Activated T-helper 17 cell treated with anti-CD3 and anti-CD28 coated beads, Interleukin-2, amount 50 U/mL, for 72 hours (primary cell): ENCODE data around the gene SLC35B3. TPM values are rescaled to one million over a fixed set of nuclear protein-coding genes. Genes with fewer than 3 reads are reported as not detected.
A peak's percentile ranks its signal among the peaks of the same experiment; 100 is the strongest.
"Not testable (repeated sequence)": the region's sequence is repeated elsewhere in the genome, so short reads cannot be mapped to it uniquely, and the experiment has no call there.

Experiments used
- ATAC-seq: fragments of 150-1000 bp; cut with Tn5 transposase; replicated peaks from 2 replicates; pipeline ENCODE4 v1.10.0; 2021; ENCODE audit warnings: mild to moderate bottlenecking, moderate library complexity
- H3K27ac Mint-ChIP-seq: one replicate; pipeline ENCODE4 v1.8.0; 2022; ENCODE audit warnings: mixed read lengths
- H3K27me3 Mint-ChIP-seq: one replicate; pipeline ENCODE4 v1.8.0; 2022; ENCODE audit warnings: mixed read lengths
- H3K36me3 Mint-ChIP-seq: one replicate; pipeline ENCODE4 v1.8.0; 2022; ENCODE audit warnings: low read depth, mild to moderate bottlenecking, mixed read lengths
- H3K4me1 Mint-ChIP-seq: one replicate; pipeline ENCODE4 v1.8.0; 2022; ENCODE audit warnings: mixed read lengths
- H3K4me3 Mint-ChIP-seq: one replicate; pipeline ENCODE4 v1.8.0; 2022; ENCODE audit warnings: mild to moderate bottlenecking, mixed read lengths
- H3K9me3 Mint-ChIP-seq: one replicate; pipeline ENCODE4 v1.8.0; 2022; ENCODE audit warnings: mixed read lengths
- total RNA-seq, 2 donors: library from RNA; stranded (reverse); gene quantifications; one replicate each; pipeline ENCODE4 v1.2.3, GENCODE V29; 2022

The SLC35B3 gene
- 1 to 10 TPM; 5.5 to 8.1 TPM for total RNA-seq

DNA sequence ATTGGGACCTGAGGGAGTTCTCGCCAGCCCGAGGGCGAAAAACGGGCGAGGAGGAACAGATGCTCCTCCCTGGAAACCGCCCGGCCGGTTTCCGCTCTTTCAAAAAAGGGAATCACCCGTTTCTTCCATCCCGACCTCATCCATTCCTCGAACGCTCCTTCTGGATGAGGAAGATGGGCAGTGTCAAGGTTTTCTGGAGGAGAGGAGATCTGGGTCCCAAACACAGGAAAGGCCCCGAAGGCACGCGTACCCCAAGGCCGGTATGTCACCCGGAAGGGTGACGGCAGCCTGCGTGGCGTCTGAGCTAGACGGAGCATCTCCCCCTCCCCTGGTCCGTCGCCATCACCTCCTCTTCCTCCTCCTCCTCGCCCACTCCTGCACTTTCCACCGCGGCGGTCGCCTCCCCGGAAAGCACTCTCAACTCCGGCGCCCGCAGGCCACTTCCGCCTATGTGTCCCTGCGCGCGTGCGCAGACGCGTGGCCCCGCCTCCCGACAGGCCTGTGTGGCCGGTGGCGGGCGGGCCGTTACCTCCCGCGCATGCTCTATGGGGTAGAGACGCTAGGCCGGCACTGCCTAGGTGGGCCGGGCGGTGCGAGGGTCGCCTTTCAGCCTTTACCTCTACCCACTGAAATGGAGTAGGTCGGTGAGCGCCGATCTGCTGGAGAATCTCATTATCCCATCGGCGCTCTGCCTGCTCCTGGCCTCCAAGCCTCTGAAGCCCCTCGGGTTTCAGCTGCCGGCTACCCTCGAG lies at the start of gene SLC35B3:
TSS of gene SLC35B3 (minus strand) at position 453 of the 752 bp plus-strand sequence.
- Mint-ChIP-seq H3K27ac (peak within 1 kb of the TSS; percentile 97), H3K27me3 (no peaks in the 10 kb centered on the region), H3K9me3 (no peaks in the 10 kb centered on the region), H3K36me3 (peaks cover 25% of the 10 kb centered on the region), H3K4me1 (peaks cover 11% of the 10 kb centered on the region), H3K4me3 (peak within 1 kb of the TSS; percentile 79)
- peak; percentile 96 for ATAC-seq

DNA sequence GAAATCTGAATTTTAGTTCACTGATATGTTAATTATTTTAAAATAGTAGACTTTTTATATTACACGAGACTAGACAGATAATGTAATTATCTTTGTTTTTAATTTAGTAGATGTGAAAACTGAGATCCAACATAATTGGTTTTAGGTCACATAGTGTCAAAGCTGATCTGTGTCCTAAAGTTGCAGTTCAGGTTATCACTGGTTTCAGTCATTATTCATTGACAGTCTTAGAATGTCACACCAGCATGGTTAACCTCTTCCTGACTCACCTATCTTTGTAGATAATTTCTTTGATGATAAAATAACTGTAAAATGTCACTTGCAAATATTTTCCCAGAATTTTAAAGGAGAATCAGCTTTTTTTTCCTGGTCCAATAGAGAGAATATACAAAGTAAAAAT lies 48.3 kb upstream of the SLC35B3 start:
- H3K36me3 Mint-ChIP-seq, result no peaks in the 10 kb centered on the region
- no peak overlapping the region for H3K4me3 Mint-ChIP-seq
- no peak overlapping the region for H3K27ac Mint-ChIP-seq
- H3K9me3 Mint-ChIP-seq, result no peaks in the 10 kb centered on the region
- peaks cover 3% of the 10 kb centered on the region for H3K27me3 Mint-ChIP-seq
- ATAC-seq, result no peak
- H3K4me1 Mint-ChIP-seq, result no peaks in the 10 kb centered on the region

DNA sequence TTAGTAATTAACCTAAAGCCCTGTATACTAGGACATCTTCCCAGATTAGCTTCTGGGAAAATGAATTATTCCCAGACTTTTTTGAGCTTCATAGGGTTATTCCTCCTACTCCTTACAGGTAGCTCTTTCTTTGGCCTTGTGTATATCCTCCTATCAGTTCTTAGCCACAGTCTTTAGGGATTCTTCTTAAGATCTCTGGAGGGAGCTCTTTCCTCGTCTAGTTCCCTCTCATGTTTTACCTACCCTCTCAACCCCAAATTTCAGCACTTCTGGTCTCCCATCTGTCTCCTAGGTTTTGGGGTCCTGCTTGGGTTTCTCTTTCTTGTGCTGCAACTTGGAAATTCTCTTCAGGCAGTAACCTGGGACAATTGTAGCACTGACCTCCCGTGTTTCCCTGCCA lies 46.4 kb upstream of the SLC35B3 start:
- H3K9me3 Mint-ChIP-seq, result no peaks in the 10 kb centered on the region
- no peak overlapping the region for H3K4me3 Mint-ChIP-seq
- ATAC-seq, result no peak
- peaks cover 3% of the 10 kb centered on the region for H3K27me3 Mint-ChIP-seq
- H3K27ac Mint-ChIP-seq, result no peak overlapping the region
- H3K36me3 Mint-ChIP-seq, result no peaks in the 10 kb centered on the region
- H3K4me1 Mint-ChIP-seq, result no peaks in the 10 kb centered on the region

DNA sequence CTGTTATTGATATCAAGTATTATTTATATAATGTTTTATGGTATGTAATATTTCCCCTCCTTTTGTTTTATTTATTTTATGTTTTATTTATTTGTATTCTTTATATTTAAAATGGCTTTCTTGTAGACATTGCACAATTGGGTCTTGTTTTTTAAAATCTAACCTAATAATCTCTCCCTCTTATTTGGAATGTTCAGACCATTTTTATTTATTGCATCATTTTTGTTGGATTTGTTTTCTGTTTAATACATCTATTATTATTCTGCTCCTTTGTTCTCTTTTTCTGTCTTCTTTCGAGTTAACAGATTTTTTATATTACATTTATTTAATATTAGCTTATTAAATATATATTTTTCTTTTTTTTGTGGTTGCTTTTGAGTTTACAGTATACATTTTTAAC lies 43.1 kb upstream of the SLC35B3 start:
- no peaks in the 10 kb centered on the region for H3K27me3 Mint-ChIP-seq
- H3K9me3 Mint-ChIP-seq, result peaks cover 2% of the 10 kb centered on the region
- H3K4me1 Mint-ChIP-seq, result no peaks in the 10 kb centered on the region
- H3K36me3 Mint-ChIP-seq, result no peaks in the 10 kb centered on the region
- H3K27ac Mint-ChIP-seq, result no peak overlapping the region
- no peak for ATAC-seq
- no peak overlapping the region for H3K4me3 Mint-ChIP-seq

DNA sequence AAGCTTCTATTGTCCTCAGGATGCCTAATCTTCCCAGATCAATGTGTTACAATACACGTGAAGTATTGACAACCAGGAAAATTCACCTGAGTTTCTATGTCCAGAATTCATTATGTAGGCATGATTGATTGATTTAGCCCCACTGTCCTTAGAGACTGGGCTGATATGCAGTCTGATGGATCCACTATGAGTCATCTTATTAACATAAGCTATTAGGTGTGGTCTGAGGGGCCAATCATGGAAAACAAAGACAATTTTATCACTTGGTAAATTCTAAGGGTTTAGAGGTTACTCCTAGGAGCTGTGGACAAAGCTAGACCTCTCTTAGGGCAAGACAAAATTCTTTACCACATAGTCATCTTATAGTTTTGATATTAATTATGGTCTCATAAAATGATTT lies 41.3 kb upstream of the SLC35B3 start:
- Mint-ChIP-seq H3K27me3 (no peaks in the 10 kb centered on the region), H3K27ac (no peak overlapping the region), H3K4me1 (no peaks in the 10 kb centered on the region), H3K4me3 (no peak overlapping the region), H3K36me3 (no peaks in the 10 kb centered on the region), H3K9me3 (peaks cover 6% of the 10 kb centered on the region)
- ATAC-seq, result no peak

DNA sequence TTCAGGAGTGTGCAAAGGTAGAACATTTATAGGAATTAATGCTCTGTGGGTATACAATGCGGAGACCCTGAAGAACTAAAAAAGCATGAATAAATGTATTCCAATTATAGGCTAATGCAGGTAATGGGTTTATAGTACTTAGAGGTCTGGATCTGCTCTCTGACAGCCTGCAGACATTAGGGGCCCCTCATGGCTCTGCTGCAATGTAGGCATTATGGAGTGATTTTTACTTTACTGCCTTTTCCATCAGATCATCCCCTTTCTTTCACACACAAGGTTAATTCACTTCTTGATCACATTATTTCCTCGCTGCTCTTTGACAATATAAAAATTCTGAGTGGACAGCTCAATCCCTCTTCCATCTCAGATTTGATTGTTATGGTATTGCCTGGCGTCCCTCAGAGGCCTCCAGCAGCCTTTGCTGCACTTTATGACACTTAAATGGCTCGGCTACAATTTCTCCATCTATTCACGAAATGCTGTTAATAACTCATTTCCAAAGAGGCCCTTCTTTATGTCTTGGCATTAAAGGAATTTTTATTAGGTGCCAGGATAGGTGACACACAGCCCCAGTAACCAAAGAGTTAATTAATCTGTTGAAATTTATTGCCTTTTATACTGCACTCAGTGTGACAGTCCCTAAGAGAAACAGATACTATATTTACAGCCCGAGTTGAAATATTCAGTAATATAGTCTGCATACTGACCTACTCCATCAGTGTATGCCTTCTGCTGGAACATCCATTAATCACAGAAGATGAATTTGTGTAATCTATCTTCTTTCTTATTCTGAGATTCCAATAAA lies 33.4 kb upstream of the SLC35B3 start:
- no peaks in the 10 kb centered on the region for H3K36me3 Mint-ChIP-seq
- no peak overlapping the region for H3K27ac Mint-ChIP-seq
- ATAC-seq, result no peak
- H3K9me3 Mint-ChIP-seq, result peaks cover 6% of the 10 kb centered on the region
- H3K27me3 Mint-ChIP-seq, result no peaks in the 10 kb centered on the region
- H3K4me1 Mint-ChIP-seq, result no peaks in the 10 kb centered on the region
- H3K4me3 Mint-ChIP-seq, result no peak overlapping the region

DNA sequence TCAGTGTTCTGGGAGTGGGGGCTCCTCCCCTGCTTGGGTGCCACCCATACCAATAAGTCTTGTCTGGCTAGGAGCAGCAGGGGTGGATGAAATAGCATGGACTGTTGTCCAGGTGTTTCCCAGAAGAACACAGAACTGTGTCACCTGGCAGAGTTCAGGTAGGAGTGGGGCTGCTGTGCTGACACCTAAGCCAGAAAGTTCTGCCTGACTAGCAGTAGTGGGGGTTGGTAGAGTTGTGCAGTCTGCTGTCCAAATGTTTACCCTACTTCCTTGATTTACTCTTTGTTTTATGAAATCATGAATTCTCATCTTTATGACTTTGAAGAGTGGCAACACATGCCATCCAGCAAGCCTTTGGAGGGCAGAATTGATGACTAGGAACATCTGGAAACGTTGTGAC lies 27.3 kb upstream of the SLC35B3 start:
- Mint-ChIP-seq H3K9me3 (peaks cover 9% of the 10 kb centered on the region), H3K27ac (no peak overlapping the region), H3K36me3 (no peaks in the 10 kb centered on the region), H3K4me3 (no peak overlapping the region), H3K4me1 (no peaks in the 10 kb centered on the region), H3K27me3 (peaks cover 6% of the 10 kb centered on the region)
- no peak for ATAC-seq

DNA sequence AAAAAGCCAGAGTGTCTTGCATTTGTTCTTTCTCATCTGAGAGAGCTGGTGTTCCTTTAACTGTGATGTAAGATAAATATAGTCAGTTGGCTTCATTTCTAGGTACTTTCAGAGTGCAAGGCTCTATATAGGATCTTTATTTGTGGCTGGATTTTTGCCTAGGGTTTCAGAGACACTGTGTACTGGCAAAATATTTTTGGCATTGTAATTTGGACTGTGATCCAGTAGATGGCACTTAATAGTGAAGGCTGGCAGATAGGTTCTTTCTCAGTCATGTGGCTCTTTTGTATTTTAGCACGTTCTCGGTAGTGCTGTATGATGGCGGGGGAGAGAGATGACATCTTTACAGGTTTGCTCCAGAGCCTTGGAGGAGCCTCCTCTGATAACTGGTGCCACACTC lies 26.8 kb upstream of the SLC35B3 start:
- no peak for ATAC-seq
- Mint-ChIP-seq H3K27ac (no peak overlapping the region), H3K4me1 (no peaks in the 10 kb centered on the region), H3K9me3 (peaks cover 9% of the 10 kb centered on the region), H3K36me3 (no peaks in the 10 kb centered on the region), H3K4me3 (no peak overlapping the region), H3K27me3 (peaks cover 6% of the 10 kb centered on the region)

DNA sequence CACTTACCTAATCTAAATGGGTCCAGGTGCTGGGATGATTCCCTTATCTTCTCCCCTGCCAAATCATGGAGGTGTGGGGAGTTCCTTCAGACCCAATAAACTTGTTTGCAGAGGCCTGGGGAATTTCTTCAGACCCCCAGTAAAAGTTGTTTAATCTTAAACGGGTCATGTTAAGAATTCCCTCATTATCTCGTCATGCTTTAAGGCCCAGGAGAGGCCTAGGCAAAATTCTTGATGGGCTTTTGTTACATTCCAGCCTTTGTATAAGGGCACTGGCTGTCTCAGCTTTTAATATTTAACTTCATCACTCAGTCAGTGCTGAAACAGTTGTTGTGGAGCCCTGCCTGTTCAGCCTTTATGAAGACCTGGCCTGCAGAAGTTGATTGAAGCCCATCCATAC lies 11.0 kb upstream of the SLC35B3 start:
- H3K27ac Mint-ChIP-seq, result no peak overlapping the region
- H3K36me3 Mint-ChIP-seq, result no peaks in the 10 kb centered on the region
- H3K9me3 Mint-ChIP-seq, result no peaks in the 10 kb centered on the region
- no peak for ATAC-seq
- peaks cover 4% of the 10 kb centered on the region for H3K27me3 Mint-ChIP-seq
- H3K4me1 Mint-ChIP-seq, result no peaks in the 10 kb centered on the region
- no peak overlapping the region for H3K4me3 Mint-ChIP-seq

DNA sequence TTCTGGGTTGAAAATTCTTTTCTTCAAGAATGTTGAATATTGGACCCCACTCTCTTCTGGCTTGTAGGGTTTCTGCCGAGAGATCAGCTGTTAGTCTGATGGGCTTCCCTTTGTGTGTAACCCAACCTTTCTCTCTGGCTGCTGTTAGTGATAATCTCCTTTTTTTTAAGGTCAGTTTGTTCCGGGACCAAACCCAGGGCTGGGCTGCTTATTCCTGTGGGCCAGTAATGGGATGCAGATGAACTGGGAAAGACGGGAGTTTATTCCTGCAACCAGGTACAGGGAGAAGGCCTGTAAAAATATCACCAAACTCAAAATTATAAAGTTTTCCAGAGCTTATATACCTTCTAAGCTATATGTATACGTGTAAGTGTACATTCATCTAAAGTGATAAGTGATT lies 10.6 kb upstream of the SLC35B3 start:
- not testable (repeated sequence) for H3K36me3 Mint-ChIP-seq, ATAC-seq, H3K27ac Mint-ChIP-seq, H3K9me3 Mint-ChIP-seq, H3K4me1 Mint-ChIP-seq, H3K27me3 Mint-ChIP-seq, H3K4me3 Mint-ChIP-seq

DNA sequence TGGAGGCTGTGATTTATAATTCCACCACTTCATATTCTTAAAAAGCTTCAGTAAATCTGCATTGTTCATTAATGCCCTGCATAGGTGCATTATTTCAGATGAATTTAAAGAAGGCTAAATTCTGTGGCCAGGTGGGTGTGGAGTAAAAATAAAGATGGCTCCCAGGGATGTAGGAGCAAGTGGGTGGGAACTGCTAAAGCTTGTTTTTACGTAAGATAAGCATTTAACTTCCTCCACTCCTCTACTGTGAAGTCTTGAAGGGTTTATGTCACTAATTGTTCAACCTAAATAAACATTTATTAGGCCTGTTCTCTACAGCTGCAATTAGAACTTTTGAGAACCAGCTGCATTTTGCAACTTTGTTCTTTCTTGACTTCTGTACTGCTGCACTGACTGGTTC lies 6.8 kb upstream of the SLC35B3 start:
- no peak for ATAC-seq
- Mint-ChIP-seq H3K27ac (no peak overlapping the region), H3K9me3 (no peaks in the 10 kb centered on the region), H3K27me3 (peaks cover 4% of the 10 kb centered on the region), H3K4me3 (no peak overlapping the region), H3K4me1 (no peaks in the 10 kb centered on the region), H3K36me3 (no peaks in the 10 kb centered on the region)

DNA sequence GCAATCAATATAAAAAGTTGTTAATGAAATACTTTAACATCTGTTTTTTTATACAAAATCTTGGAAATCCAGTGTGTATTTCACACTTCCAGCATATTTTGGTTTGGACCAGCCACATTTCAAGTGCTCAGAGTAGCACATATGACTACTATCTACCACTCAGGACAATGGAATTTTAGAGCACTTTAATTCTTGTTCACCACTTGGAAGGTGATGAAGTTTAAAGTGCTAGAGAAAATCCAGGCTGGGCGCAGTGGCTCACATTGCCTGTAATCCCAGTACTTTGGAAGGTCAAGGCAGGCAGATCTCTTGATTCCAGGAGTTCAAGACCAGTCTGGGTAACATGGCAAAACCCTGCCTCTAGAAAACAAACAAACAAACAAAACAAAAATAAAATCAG lies 6.1 kb upstream of the SLC35B3 start:
- Mint-ChIP-seq H3K4me3 (no peak overlapping the region), H3K27ac (no peak overlapping the region), H3K4me1 (no peaks in the 10 kb centered on the region), H3K27me3 (peaks cover 4% of the 10 kb centered on the region), H3K9me3 (no peaks in the 10 kb centered on the region), H3K36me3 (no peaks in the 10 kb centered on the region)
- no peak for ATAC-seq

DNA sequence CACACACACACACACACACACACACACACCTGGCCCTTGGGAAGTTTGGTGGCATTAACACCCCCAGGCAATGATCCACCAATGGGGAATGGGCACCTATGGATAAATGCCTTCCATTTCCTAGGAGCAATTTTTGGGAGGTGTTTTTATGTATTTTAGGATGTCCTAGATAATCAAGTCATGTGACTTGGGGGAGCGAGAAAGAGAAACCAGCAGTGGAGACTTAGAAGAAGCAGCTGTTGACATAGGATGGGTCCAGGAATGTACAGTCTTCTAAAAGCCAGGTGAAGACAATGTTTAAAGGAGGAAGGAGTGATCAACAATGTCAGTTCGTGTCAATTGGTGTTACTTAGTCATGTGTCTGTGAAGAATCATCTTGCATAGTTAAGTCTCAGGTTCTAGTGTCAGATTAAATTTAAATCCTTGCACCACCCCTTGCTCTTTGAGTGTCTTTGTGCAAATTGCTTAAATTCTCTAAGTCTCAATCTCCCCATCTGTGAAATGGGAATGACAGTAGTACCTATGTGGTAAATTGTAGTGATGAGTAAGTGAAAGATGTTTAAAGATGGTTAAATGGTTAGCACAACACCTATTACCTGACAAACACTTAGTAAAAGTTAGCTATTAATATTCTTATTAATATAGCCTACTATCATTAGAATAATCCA lies 4.4 kb upstream of the SLC35B3 start:
- no peak overlapping the region for H3K4me3 Mint-ChIP-seq
- H3K27ac Mint-ChIP-seq, result no peak overlapping the region
- H3K4me1 Mint-ChIP-seq, result no peaks in the 10 kb centered on the region
- H3K36me3 Mint-ChIP-seq, result peaks cover 11% of the 10 kb centered on the region
- no peak for ATAC-seq
- H3K9me3 Mint-ChIP-seq, result no peaks in the 10 kb centered on the region
- H3K27me3 Mint-ChIP-seq, result peaks cover 4% of the 10 kb centered on the region

DNA sequence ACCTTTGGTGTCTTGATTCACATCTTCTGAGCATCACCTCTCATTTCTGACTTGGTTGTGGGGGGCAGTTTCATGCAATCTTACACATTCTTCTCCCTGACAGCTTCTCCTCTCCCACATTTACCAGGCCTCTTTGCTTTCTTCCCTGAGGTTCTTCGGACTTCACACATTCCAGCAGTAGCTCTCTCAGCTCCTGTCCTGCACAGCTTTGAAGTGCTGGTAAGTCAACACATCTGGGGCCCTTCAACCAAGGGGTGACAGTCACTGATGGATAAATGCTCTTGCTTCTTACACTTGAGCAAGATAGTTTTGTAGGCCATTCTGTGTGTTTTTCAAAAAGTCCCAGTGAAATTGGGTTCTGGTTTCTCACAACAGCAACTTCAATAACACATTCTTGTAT lies 2.5 kb upstream of the SLC35B3 start:
- H3K36me3 Mint-ChIP-seq, result peaks cover 20% of the 10 kb centered on the region
- H3K4me3 Mint-ChIP-seq, result peak overlapping the region; percentile 27
- H3K4me1 Mint-ChIP-seq, result peaks cover 9% of the 10 kb centered on the region
- no peaks in the 10 kb centered on the region for H3K9me3 Mint-ChIP-seq
- H3K27ac Mint-ChIP-seq, result no peak overlapping the region
- H3K27me3 Mint-ChIP-seq, result no peaks in the 10 kb centered on the region
- no peak for ATAC-seq

DNA sequence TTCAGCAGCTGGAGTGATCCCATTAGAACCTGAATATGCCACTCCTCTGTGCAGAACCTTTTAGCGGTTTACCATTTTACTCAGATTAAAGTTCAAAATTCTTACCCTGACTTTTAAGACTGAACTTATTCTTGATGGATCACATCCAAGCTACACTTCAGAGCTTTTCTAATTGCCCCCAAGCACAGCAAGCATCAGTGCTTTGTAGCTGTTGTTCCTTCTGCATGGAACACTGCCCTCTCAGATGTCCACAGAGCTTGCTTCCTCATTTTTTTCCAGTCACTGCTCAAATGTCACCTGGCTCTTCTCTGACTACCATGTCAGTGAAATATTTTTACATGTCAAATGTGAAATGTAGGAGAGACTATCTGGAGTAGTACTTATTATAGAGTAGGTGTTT lies 1.6 kb upstream of the SLC35B3 start:
- no peak for ATAC-seq
- Mint-ChIP-seq H3K4me3 (no peak overlapping the region), H3K27me3 (no peaks in the 10 kb centered on the region), H3K9me3 (no peaks in the 10 kb centered on the region), H3K36me3 (peaks cover 25% of the 10 kb centered on the region), H3K27ac (no peak overlapping the region), H3K4me1 (peaks cover 11% of the 10 kb centered on the region)
